ENCODE data around the gene NIF3L1.
"Not testable (repeated sequence)": the region's sequence is repeated elsewhere in the genome, so short reads cannot be mapped to it uniquely, and the experiment has no call there.

The NIF3L1 gene

DNA sequence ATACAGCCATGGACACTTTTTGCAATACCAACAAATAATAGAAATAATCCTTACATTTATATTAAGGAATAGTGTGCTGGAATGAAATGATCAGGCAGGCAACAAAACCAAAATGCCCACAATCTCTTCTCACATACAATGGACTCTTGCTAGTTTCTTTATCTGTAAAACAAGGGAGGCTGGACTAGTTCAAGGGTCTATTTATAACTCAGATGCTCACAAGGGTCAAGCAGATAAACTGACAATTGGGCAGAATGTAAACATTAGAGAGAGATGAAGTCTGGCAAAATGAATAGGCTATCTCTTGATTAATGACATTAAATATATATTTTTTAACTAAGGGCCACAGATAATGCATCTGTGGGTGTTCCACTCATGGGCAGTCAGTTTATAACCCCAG, 11.7 kb upstream of the NIF3L1 start:
- no peak for DNase-seq

GRCh38 chr2:200878289-200878880, 10.8 kb upstream of the NIF3L1 start:
- no peak for DNase-seq

DNA sequence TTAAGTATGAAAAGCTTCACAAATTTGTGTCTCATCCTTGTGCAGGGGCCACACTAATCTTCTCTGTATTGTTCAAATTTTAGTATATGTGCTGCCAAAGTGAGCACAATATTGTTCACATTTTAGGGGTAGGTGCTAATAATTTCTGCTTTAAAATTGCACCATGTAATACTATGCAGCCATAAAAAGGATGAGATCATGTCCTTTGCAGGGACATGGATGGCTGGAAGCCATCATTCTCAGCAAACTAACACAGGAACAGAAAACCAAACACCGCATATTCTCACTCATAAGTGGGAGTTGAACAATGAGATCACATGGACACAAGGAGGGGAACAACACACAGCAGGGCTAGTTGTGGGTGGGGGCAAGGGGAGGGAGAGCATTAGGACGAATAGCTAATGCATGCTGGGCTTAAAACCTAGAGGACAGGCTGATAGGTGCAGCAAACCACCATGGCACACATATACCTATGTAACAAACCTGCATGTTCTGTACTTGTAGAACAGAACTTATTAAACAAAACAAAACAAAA, 7.4 kb upstream of the NIF3L1 start:
- DNase-seq: not testable (repeated sequence)

DNA sequence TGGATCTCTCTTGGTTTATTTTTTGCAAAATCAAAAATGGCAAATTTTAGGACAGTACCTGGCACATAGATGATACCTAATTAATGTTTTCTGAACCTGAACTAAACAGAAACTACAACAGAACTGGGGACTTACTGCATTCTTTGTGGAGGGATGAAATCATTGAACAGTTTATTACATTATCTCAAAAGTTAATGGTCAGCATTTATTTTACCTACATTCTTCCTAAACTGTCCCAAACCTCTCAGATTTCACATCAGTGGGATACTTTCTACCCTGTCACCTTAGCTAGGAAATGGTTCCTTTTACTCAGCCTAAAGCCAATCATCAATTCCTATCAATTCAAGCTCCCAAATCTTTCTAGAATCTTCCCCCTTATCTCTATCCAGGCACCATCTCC, 10.3 kb downstream of the NIF3L1 start:
- no peak for DNase-seq

DNA sequence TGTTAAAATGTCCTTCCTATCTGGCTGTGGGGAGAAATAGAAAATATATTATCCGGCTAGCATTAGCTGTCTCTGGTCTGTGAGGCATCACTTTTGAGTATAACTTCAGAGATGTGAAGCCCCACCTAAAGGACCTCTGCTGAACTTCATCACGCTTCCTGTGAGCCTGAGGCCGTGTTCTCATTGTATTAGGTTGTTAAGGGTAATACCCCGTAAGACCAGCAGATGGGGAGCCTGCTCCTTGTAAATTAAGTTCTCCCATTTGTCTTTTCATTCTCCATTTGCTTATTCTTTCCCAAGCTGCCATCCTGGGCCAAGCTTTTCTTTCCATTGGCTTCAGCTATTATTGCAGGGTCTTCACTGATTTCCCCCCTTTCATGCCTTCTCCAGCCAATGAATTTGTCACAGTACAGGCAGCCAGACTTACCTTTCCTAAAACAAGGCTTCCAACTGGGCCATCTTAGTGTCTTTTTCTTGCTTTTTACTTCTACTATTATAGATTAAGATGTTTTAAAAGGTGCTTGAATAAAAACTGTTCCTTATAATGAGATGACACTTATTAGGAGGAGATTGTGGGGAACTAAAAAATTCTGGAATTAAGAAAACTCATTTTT, 12.4 kb downstream of the NIF3L1 start:
- peak; percentile 52 to 57 for DNase-seq

DNA sequence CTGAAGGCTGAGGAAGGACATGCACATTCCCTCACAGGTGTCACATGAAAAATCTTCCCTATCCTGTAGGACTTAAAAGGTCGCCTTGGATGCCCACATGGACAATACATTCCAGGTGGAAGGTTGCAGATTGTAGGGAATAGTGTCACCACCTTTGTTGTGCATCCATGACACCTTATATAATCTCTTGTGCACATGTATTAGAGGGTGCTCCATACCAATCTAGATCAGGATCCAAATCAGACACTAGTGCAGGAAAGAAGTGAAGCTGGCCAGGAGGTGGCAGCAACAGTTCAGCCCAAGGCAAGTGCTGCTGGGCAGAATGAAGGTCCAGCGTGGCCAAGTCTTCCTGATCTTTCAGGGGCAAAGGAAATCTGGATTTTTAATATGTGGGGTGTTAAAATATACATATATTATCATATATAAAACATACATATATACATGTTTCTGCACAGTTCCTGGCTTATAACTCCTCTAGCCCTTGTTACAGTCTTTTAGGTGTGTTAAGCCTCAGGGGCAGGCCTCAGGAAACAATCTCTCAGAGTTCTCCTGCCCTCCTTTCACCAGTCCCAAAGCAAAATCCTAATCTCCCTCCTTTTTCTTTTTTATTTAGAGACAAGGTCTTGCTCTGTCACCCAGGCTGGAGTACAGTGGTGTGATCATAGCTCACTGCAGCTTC, 16.6 kb downstream of the NIF3L1 start:
- peak; percentile 43 for DNase-seq

DNA sequence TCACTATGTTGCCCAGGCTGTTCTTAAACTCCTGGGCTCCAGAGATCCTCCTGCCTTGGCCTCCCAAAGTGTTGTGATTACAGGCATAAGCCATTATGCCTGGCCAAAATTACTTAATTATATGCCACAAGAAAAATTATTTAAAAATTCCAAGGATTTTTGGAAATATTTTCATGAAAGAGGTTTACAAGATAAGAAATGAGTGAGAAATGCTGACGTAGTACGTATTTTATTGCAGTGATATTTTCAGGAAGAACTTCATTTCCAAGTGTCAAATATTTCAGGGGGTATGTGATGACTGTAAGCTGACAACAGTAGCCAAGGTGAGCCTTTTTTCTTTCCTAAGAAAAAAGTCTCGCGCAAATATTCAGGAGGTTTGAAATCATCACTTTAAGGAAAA, 20.8 kb downstream of the NIF3L1 start:
- no peak for DNase-seq

DNA sequence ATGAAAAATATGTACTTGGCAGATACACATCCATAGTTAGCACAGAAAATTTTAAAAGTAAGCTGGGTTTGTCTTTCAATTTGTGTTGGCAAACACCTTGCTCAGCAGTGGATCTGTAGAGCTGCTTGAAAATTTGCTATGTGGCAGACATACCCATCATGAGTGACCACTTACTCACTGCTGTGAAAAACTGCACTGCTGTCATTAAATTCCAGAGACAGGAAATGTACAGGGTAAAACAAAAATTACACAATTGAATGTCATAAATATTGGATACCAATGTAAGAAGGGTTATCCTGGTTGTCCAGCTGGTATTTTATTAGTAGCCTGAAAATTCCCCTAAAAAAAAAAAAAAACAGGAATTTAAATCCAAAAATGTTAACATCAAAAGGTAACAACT, 24.5 kb downstream of the NIF3L1 start:
- no peak for DNase-seq

DNA sequence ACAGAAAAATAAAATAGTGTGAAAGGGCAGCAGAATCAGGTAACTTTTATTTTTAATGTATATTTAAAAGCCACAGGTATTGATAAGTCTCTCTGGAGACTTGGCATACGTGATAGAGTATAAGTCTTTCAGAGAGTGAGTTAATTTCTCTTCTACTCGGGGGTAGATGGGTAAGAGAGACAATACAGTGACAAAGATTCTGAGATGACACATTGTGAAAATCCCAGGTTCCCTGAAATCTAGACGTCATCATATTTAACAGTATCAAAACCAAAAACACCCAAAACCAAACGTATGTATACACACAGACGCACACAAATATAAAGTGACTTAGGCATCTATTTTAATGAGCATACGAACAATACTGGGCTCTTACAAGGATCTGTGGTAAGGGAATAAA, 33.3 kb downstream of the NIF3L1 start:
- no peak for DNase-seq

DNA sequence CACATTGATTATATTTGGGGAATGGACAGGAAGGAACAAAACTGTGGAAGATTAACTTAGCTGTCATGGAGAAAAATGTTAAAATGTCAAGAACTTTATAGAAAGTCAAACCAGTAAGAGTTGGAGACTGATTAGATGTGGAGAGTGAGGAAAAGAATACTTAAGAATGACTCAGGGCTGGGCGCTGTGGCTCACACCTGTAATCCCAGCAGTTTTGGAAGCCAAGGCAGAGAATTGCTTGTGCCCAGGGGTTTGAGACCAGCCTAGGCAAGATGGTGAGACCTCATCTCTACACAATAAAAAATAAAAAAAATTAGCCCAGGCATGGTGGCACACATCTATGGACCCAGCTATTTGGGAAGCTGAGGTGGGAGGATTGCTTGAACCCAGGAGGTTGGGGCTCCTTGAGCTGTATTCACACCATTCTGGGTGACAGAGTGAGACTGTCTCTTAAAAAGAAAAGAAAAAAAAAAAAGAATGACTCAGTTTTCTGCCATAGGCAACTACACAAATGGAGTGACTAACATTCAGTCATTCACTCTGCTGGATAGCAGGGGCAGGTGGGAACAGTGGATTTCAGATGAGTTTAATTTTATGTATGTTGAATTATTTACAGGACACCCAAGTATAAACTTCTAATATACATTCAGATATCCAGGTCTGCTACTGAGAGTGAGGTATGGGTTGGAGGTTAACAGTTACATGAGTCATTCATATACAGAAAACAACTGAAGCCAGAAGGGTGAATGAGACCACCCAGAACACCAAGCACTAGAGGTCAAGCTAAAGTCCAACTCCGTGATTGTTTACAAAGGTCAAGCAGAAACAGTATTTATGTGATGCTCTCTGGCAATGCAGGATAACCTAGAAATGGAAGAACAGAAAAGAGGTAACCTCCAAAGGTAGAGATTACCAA, 40.4 kb downstream of the NIF3L1 start:
- no peak for DNase-seq

GRCh38 chr2:200930947-200931626, 41.9 kb downstream of the NIF3L1 start:
- no peak for DNase-seq

- DNase-seq: no peak
Observed at GRCh38 chr2:200939832-200940231, 50.7 kb downstream of the NIF3L1 start.

GRCh38 chr2:200943527-200944105, 54.4 kb downstream of the NIF3L1 start:
- no peak for DNase-seq

GRCh38 chr2:200944467-200945394, 55.6 kb downstream of the NIF3L1 start:
- DNase-seq: peak; percentile 66 to 68

DNA sequence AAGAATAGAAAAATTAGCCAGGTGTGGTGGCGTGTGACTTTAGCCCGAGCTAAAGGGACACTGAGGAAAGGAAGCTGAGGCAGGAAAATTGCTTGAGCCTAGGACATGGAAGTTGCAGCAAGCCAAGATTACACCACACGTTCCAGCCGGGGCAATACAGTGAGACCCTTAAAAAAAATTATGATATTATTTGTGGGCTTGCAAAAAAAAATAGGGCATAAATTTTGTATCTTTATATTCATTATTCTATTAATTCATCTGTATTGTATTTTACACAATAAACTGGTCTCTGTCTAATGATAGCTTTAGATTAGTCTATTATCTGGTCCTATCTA, 56.2 kb downstream of the NIF3L1 start:
- no peak for DNase-seq

DNA sequence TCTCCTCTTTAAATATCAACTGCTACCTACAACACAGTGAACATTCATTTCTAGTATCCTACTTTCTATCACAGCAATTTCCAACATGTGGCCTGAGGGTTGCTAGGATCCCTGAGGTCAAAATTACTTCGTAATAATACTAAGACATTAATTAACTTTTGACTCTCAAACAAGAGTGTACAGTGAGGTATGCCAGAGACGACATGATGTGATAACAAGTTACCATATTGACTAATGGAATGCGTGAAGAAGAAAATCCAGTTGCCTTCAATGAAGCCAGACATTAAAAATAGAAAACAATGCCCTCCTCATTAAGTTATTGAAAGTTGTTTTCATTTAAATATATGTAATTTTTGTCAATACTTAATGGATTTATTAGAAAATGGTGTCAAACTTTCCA, 61.2 kb downstream of the NIF3L1 start:
- no peak for DNase-seq
